ENCODE data around the gene MAP3K20.

DNA sequence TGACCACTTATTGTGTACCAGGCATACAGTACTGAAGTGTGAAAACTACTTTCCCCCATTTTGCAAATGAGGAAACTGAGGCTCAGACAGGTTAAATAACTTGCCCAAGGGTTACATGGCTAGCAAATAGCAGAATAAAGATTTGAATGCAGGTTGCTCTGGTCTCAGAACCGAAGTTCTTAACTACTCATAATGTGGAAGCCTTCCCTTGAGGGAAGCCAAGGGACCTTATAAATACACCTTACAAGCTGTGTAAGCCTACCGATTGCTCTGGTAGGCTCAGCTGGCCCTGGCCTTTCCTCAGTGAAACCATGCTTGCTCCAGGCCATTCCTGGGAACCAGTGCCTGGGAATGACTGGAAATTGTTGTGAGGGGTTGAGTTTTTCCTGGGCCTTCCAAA is 164.4 kb downstream of the MAP3K20 start:
- TF ChIP-seq, protein P1, sequence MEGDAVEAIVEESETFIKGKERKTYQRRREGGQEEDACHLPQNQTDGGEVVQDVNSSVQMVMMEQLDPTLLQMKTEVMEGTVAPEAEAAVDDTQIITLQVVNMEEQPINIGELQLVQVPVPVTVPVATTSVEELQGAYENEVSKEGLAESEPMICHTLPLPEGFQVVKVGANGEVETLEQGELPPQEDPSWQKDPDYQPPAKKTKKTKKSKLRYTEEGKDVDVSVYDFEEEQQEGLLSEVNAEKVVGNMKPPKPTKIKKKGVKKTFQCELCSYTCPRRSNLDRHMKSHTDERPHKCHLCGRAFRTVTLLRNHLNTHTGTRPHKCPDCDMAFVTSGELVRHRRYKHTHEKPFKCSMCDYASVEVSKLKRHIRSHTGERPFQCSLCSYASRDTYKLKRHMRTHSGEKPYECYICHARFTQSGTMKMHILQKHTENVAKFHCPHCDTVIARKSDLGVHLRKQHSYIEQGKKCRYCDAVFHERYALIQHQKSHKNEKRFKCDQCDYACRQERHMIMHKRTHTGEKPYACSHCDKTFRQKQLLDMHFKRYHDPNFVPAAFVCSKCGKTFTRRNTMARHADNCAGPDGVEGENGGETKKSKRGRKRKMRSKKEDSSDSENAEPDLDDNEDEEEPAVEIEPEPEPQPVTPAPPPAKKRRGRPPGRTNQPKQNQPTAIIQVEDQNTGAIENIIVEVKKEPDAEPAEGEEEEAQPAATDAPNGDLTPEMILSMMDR (IDR thresholded peaks at IDR 0.05): no peak
- no peak for TF ChIP-seq POLR2A (IDR thresholded peaks at IDR 0.05)

All from thyroid gland (tissue), 4 donors.